Stimulated activated CD4-positive, alpha-beta T cell treated with anti-CD3 and anti-CD28 coated beads, TNF-alpha, amount 100 ng/mL, for 4 hours (primary cell): ENCODE measurements around the gene KCTD14.
"Not testable (repeated sequence)": the region's sequence is repeated elsewhere in the genome, so short reads cannot be mapped to it uniquely, and the experiment has no call there.

ENCODE experiments used
- DNase-seq, 3 experiments: peaks; one replicate each; pipeline ENCODE4 v3.0.0-alpha.2; 2020; ENCODE audit warnings: low read depth in 3 of 3

KCTD14 gene

GRCh38 chr11:78023426-78023825, 350 bp upstream of the KCTD14 start:
- DNase-seq = no peak

- no peak for DNase-seq
Measured at GRCh38 chr11:78021611-78022010, 1.5 kb downstream of the KCTD14 start.

- no peak for DNase-seq
Measured at GRCh38 chr11:78020246-78020645, 2.8 kb downstream of the KCTD14 start.

- DNase-seq = no peak
Measured at GRCh38 chr11:78019808-78020207, 3.3 kb downstream of the KCTD14 start.

- DNase-seq = no peak
Measured at GRCh38 chr11:78015878-78016277, 7.2 kb downstream of the KCTD14 start.

GRCh38 chr11:78014937-78015520, 8.0 kb downstream of the KCTD14 start:
- DNase-seq = not testable (repeated sequence)

- DNase-seq = no peak
Measured at GRCh38 chr11:78011301-78011700, 11.8 kb downstream of the KCTD14 start.

- no peak for DNase-seq
Measured at GRCh38 chr11:78010755-78011154, 12.3 kb downstream of the KCTD14 start.

GRCh38 chr11:78010304-78010703, 12.8 kb downstream of the KCTD14 start:
- DNase-seq = no peak

GRCh38 chr11:78009062-78009461, 14.0 kb downstream of the KCTD14 start:
- no peak for DNase-seq

GRCh38 chr11:78000193-78000592, 22.9 kb downstream of the KCTD14 start:
- peak in 2 of 3 experiments; percentile 4 to 12 for DNase-seq

- DNase-seq = no peak
Measured at GRCh38 chr11:77999446-78000030, 23.5 kb downstream of the KCTD14 start.

GRCh38 chr11:77994434-77995362, 28.4 kb downstream of the KCTD14 start, which contains the start of gene INTS4:
Gene INTS4, minus strand, starts transcription at chr11:77994668. Its CDS starts 25 bp downstream, at chr11:77994643.
- peak; percentile 91 to 95 (median 94) for DNase-seq

- DNase-seq = no peak
Measured at GRCh38 chr11:77993902-77994301, 29.2 kb downstream of the KCTD14 start.

GRCh38 chr11:77990981-77991380, 32.1 kb downstream of the KCTD14 start:
- DNase-seq = no peak

GRCh38 chr11:77986456-77986855, 36.6 kb downstream of the KCTD14 start:
- not testable (repeated sequence) for DNase-seq

- DNase-seq = no peak
Measured at GRCh38 chr11:77981346-77981947, 41.6 kb downstream of the KCTD14 start.

GRCh38 chr11:77968337-77968736, 54.7 kb downstream of the KCTD14 start:
- DNase-seq = no peak

GRCh38 chr11:77967753-77968152, 55.3 kb downstream of the KCTD14 start:
- no peak for DNase-seq

- DNase-seq = no peak
Measured at GRCh38 chr11:77967121-77967520, 56.0 kb downstream of the KCTD14 start.

GRCh38 chr11:77966338-77966737, 56.7 kb downstream of the KCTD14 start:
- DNase-seq = no peak
